ENCODE results near the gene NONO. TPM values are rescaled to one million over a fixed set of nuclear protein-coding genes. Genes with fewer than 3 reads are reported as not detected.
A peak's percentile ranks its signal among the peaks of the same experiment; 100 is the strongest.
"Not testable (repeated sequence)": the region's sequence is repeated elsewhere in the genome, so short reads cannot be mapped to it uniquely, and the experiment has no call there.

NONO gene
- total and polyA plus RNA-seq, 2 experiments from 2014 or later = 175 to 318 TPM

DNA sequence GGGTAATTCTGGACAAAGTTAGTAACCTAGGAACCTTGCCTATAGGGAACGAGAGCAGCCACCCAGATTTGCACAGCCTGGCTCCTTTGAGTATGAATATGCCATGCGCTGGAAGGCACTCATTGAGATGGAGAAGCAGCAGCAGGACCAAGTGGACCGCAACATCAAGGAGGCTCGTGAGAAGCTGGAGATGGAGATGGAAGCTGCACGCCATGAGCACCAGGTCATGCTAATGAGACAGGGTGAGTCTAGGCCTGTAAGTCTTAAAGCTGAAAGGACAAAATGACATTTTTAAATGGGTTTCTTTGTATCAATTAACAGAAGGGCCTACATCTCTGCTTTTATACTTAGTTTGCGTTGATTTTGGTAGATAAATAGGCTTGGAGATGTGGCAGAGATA is 13.4 kb downstream of the NONO start:
- no peak overlapping the region for H3K27ac ChIP-seq
- H3K27me3 ChIP-seq = no peaks in the 10 kb centered on the region
- H3K4me2 ChIP-seq = no peak overlapping the region
- no peaks in the 10 kb centered on the region for H3K9me3 ChIP-seq (ENCODE audit: low read depth)
- H3K4me3 ChIP-seq = no peak overlapping the region
- WGBS (ENCODE audit: low lambda C conversion rate, missing lambda C conversion rate) = 85% methylated on average over 6 of the region's 6 CpGs
- DNase-seq (ENCODE audit: low spot score) = no peak
- no peaks in the 10 kb centered on the region for H3K9me2 ChIP-seq (replicated peaks; ENCODE audit: insufficient read depth)
- H4K20me1 ChIP-seq (ENCODE audit: insufficient read depth, poor library complexity, severe bottlenecking) = no peaks in the 10 kb centered on the region
- no peak for TF ChIP-seq EZH2phosphoT487 (IDR thresholded peaks at IDR 0.05; ENCODE audit: low read depth, severe bottlenecking, unreplicated experiment)
- no peak for TF ChIP-seq EZH2 (IDR thresholded peaks at IDR 0.05; ENCODE audit: borderline replicate concordance)
- TF ChIP-seq, protein P1, sequence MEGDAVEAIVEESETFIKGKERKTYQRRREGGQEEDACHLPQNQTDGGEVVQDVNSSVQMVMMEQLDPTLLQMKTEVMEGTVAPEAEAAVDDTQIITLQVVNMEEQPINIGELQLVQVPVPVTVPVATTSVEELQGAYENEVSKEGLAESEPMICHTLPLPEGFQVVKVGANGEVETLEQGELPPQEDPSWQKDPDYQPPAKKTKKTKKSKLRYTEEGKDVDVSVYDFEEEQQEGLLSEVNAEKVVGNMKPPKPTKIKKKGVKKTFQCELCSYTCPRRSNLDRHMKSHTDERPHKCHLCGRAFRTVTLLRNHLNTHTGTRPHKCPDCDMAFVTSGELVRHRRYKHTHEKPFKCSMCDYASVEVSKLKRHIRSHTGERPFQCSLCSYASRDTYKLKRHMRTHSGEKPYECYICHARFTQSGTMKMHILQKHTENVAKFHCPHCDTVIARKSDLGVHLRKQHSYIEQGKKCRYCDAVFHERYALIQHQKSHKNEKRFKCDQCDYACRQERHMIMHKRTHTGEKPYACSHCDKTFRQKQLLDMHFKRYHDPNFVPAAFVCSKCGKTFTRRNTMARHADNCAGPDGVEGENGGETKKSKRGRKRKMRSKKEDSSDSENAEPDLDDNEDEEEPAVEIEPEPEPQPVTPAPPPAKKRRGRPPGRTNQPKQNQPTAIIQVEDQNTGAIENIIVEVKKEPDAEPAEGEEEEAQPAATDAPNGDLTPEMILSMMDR (IDR thresholded peaks at IDR 0.05; ENCODE audit: poor library complexity) = no peak
- no peaks in the 10 kb centered on the region for H3K4me1 ChIP-seq (ENCODE audit: insufficient read depth)
- no peaks in the 10 kb centered on the region for H3K36me3 ChIP-seq (replicated peaks; ENCODE audit: insufficient read depth, low read depth)
- no peak overlapping the region for H2AFZ ChIP-seq
- peaks cover 12% of the 10 kb centered on the region for H3K79me2 ChIP-seq

DNA sequence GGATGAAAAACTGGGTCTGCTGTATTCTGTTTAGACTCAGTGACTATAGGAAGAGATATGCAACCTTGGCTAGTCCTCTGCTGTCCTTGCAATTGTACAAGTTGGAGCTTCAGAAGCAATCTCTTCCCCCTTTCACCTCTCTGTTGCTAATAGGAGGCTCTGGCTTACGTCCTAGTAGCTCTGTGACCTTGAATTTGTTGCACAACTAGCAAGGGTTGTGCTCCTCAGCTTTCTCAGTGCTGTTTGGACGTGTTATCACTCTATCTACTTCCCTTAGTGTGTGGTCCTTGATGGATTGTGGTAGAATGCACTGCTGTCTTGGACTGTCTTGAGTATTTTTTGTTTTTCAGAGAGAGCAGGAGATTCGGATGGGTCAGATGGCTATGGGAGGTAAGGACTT is 14.7 kb downstream of the NONO start:
- no peaks in the 10 kb centered on the region for H3K4me1 ChIP-seq (ENCODE audit: insufficient read depth)
- H3K9me2 ChIP-seq (replicated peaks; ENCODE audit: insufficient read depth) = no peaks in the 10 kb centered on the region
- no peak overlapping the region for H3K4me2 ChIP-seq
- H3K36me3 ChIP-seq (replicated peaks; ENCODE audit: insufficient read depth, low read depth) = no peaks in the 10 kb centered on the region
- H3K27ac ChIP-seq = no peak overlapping the region
- no peak overlapping the region for H3K4me3 ChIP-seq
- peaks cover 3% of the 10 kb centered on the region for H3K79me2 ChIP-seq
- DNase-seq (ENCODE audit: low spot score) = no peak
- 56% methylated on average over 3 of the region's 3 CpGs for WGBS (ENCODE audit: low lambda C conversion rate, missing lambda C conversion rate)
- TF ChIP-seq EZH2phosphoT487 (IDR thresholded peaks at IDR 0.05; ENCODE audit: low read depth, severe bottlenecking, unreplicated experiment) = no peak
- no peak for TF ChIP-seq EZH2 (IDR thresholded peaks at IDR 0.05; ENCODE audit: borderline replicate concordance)
- TF ChIP-seq, protein P1 (IDR thresholded peaks at IDR 0.05; ENCODE audit: poor library complexity) = no peak
- H3K9me3 ChIP-seq (ENCODE audit: low read depth) = no peaks in the 10 kb centered on the region
- H3K27me3 ChIP-seq = no peaks in the 10 kb centered on the region
- H2AFZ ChIP-seq = no peak overlapping the region
- no peaks in the 10 kb centered on the region for H4K20me1 ChIP-seq (ENCODE audit: insufficient read depth, poor library complexity, severe bottlenecking)

DNA sequence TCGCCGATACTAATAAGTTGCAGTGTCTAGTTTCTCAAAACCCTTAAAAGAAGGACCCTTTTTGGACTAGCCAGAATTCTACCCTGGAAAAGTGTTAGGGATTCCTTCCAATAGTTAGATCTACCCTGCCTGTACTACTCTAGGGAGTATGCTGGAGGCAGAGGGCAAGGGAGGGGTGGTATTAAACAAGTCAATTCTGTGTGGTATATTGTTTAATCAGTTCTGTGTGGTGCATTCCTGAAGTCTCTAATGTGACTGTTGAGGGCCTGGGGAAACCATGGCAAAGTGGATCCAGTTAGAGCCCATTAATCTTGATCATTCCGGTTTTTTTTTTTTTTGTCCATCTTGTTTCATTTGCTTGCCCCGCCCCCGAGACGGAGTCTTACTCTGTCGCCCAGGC is 16.6 kb downstream of the NONO start:
- not testable (repeated sequence) for H3K27ac ChIP-seq; H3K4me1 ChIP-seq (ENCODE audit: insufficient read depth); H3K27me3 ChIP-seq; H3K9me2 ChIP-seq (replicated peaks; ENCODE audit: insufficient read depth); DNase-seq (ENCODE audit: low spot score); H4K20me1 ChIP-seq (ENCODE audit: insufficient read depth, poor library complexity, severe bottlenecking); H3K79me2 ChIP-seq; H3K9me3 ChIP-seq (ENCODE audit: low read depth); H3K4me3 ChIP-seq; H3K4me2 ChIP-seq; H3K36me3 ChIP-seq (replicated peaks; ENCODE audit: insufficient read depth, low read depth); H2AFZ ChIP-seq
- WGBS (ENCODE audit: low lambda C conversion rate, missing lambda C conversion rate) = 86% methylated on average over 7 of the region's 7 CpGs

DNA sequence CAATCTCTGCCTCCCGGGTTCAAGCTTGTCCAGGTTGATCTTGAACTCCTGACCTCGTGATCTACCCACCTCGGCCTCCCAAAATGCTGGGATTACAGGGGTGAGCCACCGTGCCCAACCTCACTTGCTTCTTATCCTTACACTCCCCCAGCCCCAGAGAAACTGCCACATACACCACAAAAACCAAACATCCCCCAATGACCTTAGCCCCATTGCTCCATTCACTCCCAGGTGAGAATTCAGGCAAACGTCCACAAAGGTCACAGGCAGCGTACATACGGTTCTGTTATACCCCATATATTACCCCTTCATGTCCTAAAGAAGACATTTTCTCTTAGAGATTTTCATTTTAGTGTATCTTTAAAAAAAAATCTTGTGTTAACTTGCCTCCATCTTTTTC is 17.1 kb downstream of the NONO start:
- H2AFZ ChIP-seq; H3K9me2 ChIP-seq (replicated peaks; ENCODE audit: insufficient read depth); DNase-seq (ENCODE audit: low spot score); H3K4me3 ChIP-seq; H3K9me3 ChIP-seq (ENCODE audit: low read depth); H4K20me1 ChIP-seq (ENCODE audit: insufficient read depth, poor library complexity, severe bottlenecking); H3K4me1 ChIP-seq (ENCODE audit: insufficient read depth); H3K79me2 ChIP-seq; H3K36me3 ChIP-seq (replicated peaks; ENCODE audit: insufficient read depth, low read depth); H3K4me2 ChIP-seq; H3K27me3 ChIP-seq: not testable (repeated sequence)
- H3K27ac ChIP-seq = peak overlapping the region; percentile 9
- 82% methylated on average over 7 of the region's 7 CpGs for WGBS (ENCODE audit: low lambda C conversion rate, missing lambda C conversion rate)
